ACC112 (cell line): ENCODE measurements around the gene GNAT1.

Experiments used
- H2AFZ ChIP-seq: fragments of 200-600 bp; sonication (generic); one replicate; pipeline ENCODE4 v1.6.0; 2017; ENCODE audit warnings: antibody characterized with exemption, low read length; ENCODE audit not compliant: unreplicated experiment
- H3K27ac ChIP-seq: fragments of 200-600 bp; sonication (generic); 2 replicates; pipeline ENCODE4 v1.5.1; 2014; ENCODE audit warnings: low read depth, mild to moderate bottlenecking, antibody characterized with exemption, low read length, moderate library complexity
- H3K27me3 ChIP-seq: fragments of 200-600 bp; sonication (generic); 2 replicates; pipeline ENCODE4 v1.6.1; 2014; ENCODE audit warnings: mild to moderate bottlenecking, antibody characterized with exemption, low read length, moderate library complexity, mixed read lengths; ENCODE audit not compliant: insufficient read depth
- H3K36me3 ChIP-seq: fragments of 200-600 bp; sonication (generic); 2 replicates; pipeline ENCODE4 v1.6.1; 2016; ENCODE audit warnings: mild to moderate bottlenecking, antibody characterized with exemption, low read length, moderate library complexity, mixed read lengths; ENCODE audit not compliant: insufficient read depth
- H3K4me1 ChIP-seq: fragments of 200-600 bp; sonication (generic); one replicate; pipeline ENCODE4 v1.6.1; 2016; ENCODE audit warnings: low read length, mixed read lengths; ENCODE audit not compliant: insufficient read depth, unreplicated experiment, control insufficient read depth
- H3K4me3 ChIP-seq: fragments of 200-600 bp; sonication (generic); 2 replicates; pipeline ENCODE4 v1.5.1; 2014; ENCODE audit warnings: mild to moderate bottlenecking, low read depth, low read length
- H3K79me2 ChIP-seq: fragments of 200-600 bp; sonication (generic); one replicate; pipeline ENCODE4 v1.6.0; 2016; ENCODE audit warnings: low read length; ENCODE audit not compliant: control insufficient read depth, unreplicated experiment, insufficient read depth

Gene GNAT1

DNA sequence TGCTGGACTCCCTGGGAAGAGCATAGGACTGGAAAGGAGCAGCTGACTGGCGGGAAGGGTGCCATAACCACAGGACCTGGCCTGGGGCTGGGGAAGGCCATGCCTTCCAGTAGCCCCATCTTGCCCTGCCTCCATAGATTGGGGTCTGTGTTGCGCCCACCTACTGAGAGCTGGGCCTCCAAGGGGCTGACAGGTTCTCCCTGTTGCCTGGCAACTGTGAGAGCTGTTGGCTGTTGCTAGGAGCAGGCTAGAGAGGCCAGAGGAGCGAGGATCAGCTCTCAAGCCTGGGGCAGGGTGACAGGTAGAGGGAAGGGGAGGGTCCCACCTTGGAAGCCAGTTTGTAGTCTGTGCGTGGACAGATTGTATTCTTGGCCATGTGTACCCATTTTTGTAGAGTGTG is 41.8 kb downstream of the GNAT1 start:
- Histone ChIP-seq H3K4me3 (no peak overlapping the region), H3K27ac (no peak overlapping the region), H3K27me3 (no peaks in the 10 kb centered on the region), H3K36me3 (no peaks in the 10 kb centered on the region), H3K79me2 (peaks cover 22% of the 10 kb centered on the region), H2AFZ (no peak overlapping the region), H3K4me1 (peaks cover 12% of the 10 kb centered on the region)

DNA sequence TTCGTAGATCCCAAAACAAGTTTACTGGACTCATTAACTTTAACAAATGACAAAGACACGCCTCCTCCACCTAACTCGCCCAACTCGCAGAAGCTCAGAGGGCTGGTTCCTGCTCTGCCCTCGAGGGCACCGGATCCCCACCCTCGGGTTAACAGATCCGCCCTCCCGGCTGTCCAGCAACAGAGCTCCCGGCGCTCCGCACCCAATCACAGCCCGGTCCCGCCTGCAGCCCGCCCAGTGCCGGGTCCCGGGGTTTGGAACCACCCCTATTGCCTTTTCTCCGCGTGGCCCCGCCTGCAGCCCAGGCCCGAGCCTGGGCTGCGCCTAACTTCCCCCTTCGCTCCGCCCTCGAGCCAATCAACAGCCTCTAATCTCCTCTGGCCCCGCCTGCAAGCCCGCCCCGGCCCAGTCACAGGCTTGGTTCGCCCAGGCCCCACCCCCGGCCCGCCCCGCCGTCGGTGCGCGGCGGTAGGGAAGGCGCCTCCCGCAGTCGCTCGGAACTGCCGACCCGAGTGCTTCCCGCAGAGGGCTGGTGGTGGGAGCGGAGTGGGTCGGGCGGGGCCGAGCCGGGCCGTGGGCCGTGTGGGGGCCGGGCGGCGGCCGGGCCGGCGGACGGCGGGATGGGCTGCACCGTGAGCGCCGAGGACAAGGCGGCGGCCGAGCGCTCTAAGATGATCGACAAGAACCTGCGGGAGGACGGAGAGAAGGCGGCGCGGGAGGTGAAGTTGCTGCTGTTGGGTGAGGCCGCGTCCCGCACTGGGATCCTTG is 44.5 kb downstream of the GNAT1 start, which contains the start of gene GNAI2:
Gene GNAI2, plus strand, starts transcription at position 489 of the 768 bp plus-strand sequence. Its CDS starts 132 bp downstream, at position 621.
- peak within 1 kb of the TSS; percentile 91 for H3K4me3 ChIP-seq
- peaks cover 25% of the 10 kb centered on the region for H3K4me1 ChIP-seq
- peaks cover 48% of the 10 kb centered on the region for H3K79me2 ChIP-seq
- peak within 1 kb of the TSS; percentile 72 for H3K27ac ChIP-seq
- H3K27me3 ChIP-seq: no peaks in the 10 kb centered on the region
- H2AFZ ChIP-seq: peak within 1 kb of the TSS; percentile 77
- no peaks in the 10 kb centered on the region for H3K36me3 ChIP-seq

DNA sequence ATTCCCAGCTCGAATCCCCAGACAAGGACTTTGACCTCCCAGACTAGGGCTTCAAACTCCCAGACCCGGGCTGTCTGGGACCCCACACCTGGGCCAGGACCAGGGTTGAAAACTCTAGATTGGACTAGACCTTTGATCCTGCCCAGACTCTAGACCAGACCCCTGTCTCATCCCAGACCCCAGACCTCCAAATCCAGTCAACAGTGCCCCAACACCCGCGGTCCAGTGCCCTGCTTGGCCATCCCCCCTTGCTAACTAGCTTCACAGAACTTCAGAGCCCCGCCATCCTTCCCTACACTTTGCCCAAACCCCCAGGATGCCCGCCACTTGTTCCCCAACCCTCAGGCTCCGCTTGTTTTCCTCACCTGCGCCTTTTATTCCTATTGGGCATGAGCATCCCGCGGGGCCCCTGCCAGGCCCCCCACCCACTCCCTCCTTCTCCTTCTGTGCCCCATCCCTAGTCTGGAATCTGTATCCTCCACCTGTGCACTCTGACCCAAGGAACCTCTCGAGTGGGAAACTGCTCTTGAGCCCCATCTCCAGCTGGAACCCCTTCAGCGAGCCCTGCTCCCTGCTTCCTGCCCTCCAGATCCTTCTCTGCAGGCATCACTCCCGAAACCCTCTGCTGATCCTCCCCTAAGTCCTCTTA is 45.2 kb downstream of the GNAT1 start:
- no peaks in the 10 kb centered on the region for H3K27me3 ChIP-seq
- H3K79me2 ChIP-seq: peaks cover 56% of the 10 kb centered on the region
- H3K27ac ChIP-seq: 0 out of 2 replicates have a peak overlapping the region, but pooled peaks have one; percentile 72
- H2AFZ ChIP-seq: no peak overlapping the region
- H3K4me3 ChIP-seq: peak overlapping the region; percentile 91
- peaks cover 29% of the 10 kb centered on the region for H3K4me1 ChIP-seq
- H3K36me3 ChIP-seq: no peaks in the 10 kb centered on the region

DNA sequence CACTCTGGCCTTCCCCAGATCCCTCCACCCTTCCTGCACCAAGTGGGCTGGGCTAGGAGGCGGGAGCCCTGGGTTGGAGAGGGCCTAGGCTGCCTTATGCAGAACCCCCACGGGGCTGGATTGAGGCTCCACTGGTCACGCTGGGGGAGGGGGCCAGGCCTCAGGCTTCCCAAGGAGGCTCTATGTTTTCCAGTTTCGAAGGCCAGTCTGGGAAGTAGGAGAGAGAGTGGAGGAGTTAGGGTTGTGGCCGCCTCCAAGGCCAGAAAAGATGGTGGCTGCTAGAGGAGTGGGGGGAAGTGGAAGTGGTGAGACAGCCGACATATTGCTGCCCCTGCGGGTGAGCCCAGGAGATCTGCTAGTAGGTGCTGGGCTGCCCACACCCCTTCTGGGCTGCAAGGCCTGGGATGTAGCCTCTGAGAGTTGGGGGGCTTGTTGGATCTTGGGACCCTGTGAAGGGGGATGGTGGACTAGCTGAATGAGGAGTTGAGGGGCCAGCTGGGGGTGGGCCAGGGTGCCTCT is 45.8 kb downstream of the GNAT1 start:
- peaks cover 34% of the 10 kb centered on the region for H3K4me1 ChIP-seq
- H3K4me3 ChIP-seq: peak overlapping the region; percentile 91
- H3K79me2 ChIP-seq: peaks cover 61% of the 10 kb centered on the region
- no peaks in the 10 kb centered on the region for H3K27me3 ChIP-seq
- H3K36me3 ChIP-seq: no peaks in the 10 kb centered on the region
- no peak overlapping the region for H2AFZ ChIP-seq
- H3K27ac ChIP-seq: peak overlapping the region; percentile 72

DNA sequence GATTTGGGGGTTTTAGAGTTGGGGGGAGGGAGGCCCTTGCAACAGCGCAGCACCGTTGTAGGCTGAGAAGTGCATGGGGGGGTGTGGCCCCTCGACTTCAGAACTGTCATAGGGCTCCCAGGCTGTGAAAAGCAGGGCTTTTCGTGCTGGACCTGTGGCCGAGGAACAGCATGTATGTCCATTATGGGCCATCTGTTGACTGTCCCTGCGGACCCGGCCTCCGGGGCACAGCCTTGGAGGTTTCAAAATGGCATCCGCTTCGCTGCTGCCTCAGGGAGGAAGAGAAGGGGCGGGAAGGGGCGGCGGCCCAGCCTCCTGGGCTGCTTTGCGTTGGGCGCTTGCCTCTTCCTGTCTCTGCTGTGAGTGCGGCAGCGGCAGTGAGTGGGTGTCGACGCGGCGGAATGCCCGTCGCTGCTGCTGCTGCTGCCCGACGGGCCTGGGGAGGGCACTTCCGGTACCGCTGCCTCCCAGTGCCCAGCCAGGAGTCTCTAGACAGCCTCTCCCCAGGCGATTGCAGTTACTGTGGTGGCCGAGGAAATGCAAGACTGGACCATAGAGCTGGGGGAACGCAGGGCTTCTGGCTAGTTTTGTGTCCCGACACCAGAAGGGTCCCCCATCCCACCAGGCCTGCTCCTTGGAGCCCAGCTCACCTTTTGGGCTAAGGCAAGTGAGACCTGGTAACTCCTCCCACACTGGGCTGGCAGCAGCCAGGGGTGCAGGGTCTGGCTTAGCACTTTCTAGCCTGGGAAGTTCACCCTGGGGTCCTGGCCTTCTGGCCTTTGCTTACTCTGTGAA is 46.5 kb downstream of the GNAT1 start:
- H3K4me1 ChIP-seq: peaks cover 42% of the 10 kb centered on the region
- no peaks in the 10 kb centered on the region for H3K36me3 ChIP-seq
- peak overlapping the region; percentile 91 for H3K4me3 ChIP-seq
- no peaks in the 10 kb centered on the region for H3K27me3 ChIP-seq
- no peak overlapping the region for H2AFZ ChIP-seq
- peak overlapping the region; percentile 72 for H3K27ac ChIP-seq
- H3K79me2 ChIP-seq: peaks cover 69% of the 10 kb centered on the region

DNA sequence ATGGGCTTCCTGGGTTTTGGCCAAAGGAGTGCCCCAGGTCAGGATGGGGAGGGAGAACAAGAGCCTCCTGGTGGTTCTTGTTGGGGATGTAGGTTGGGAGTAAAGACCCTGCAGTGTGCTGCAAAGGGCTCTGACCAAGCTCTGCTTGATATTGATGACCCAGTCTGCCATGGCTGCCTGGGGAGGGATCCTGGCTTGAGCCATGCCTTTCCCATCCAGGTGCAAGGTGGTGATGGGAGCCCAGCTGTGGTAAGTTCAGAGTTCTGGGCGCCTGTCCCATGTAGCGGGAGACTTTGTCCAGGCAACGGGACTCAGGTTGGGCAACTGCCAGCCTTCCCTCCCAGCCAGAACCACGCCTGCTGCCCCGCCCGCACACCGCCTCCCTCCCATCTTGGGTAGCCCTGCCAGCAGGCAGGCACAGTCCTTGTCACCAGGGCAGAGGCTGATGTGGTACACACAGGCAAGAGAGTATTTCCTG is 47.2 kb downstream of the GNAT1 start:
- peaks cover 3% of the 10 kb centered on the region; the same call in 1 of the 2 replicates for H3K36me3 ChIP-seq
- no peak overlapping the region for H2AFZ ChIP-seq
- peaks cover 48% of the 10 kb centered on the region for H3K4me1 ChIP-seq
- H3K27me3 ChIP-seq: no peaks in the 10 kb centered on the region
- H3K79me2 ChIP-seq: peaks cover 75% of the 10 kb centered on the region
- peak overlapping the region; percentile 72 for H3K27ac ChIP-seq
- peak overlapping the region; percentile 91 for H3K4me3 ChIP-seq

DNA sequence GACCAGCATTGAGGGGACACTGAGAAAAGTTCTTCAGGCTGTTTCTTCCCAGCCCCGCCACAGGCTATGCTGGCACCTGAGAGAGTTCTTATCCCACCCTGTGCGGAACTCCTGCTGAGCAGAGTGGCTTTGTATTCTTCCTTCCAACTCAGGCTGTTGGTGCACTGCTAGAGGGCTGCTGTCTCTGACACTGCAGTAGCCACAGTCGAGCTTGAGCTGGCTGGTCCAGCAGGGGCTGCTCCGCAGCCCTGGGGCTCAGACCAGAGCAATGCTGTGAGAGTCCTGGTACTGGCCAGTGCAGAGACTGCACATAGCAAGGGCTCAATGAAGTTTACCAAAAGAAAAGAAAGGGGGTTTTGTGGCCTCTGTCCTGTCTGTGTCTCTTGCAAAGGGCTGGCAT is 48.2 kb downstream of the GNAT1 start:
- Histone ChIP-seq H3K27me3 (no peaks in the 10 kb centered on the region), H3K4me1 (peaks cover 56% of the 10 kb centered on the region), H2AFZ (no peak overlapping the region), H3K27ac (no peak overlapping the region), H3K36me3 (peaks cover 3% of the 10 kb centered on the region; the same call in 1 of the 2 replicates), H3K79me2 (peaks cover 84% of the 10 kb centered on the region), H3K4me3 (no peak overlapping the region)

DNA sequence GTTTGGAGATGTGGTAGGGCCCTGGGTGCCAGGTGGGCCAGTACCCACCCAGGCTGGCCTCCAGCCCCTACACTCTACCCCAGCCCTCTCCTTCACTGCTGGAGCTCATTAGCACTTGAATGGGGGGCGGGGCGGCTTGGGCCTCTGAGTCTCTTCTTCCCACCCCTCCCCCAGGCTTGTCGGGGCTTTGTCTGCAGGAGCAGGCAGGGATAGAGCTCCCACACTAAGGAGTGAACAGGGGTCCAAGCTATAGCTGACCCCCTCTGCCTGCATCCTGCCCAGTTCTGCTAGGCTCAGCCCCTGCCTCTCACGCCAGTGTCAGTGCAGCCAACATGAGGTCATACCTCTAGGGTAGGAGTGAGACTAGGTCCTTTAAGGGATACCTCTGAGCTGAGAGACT is 49.8 kb downstream of the GNAT1 start:
- H3K27me3 ChIP-seq: no peaks in the 10 kb centered on the region
- H2AFZ ChIP-seq: no peak overlapping the region
- H3K79me2 ChIP-seq: peaks cover 91% of the 10 kb centered on the region
- peaks cover 3% of the 10 kb centered on the region; the same call in 1 of the 2 replicates for H3K36me3 ChIP-seq
- H3K27ac ChIP-seq: no peak overlapping the region
- no peak overlapping the region for H3K4me3 ChIP-seq
- H3K4me1 ChIP-seq: peaks cover 67% of the 10 kb centered on the region

DNA sequence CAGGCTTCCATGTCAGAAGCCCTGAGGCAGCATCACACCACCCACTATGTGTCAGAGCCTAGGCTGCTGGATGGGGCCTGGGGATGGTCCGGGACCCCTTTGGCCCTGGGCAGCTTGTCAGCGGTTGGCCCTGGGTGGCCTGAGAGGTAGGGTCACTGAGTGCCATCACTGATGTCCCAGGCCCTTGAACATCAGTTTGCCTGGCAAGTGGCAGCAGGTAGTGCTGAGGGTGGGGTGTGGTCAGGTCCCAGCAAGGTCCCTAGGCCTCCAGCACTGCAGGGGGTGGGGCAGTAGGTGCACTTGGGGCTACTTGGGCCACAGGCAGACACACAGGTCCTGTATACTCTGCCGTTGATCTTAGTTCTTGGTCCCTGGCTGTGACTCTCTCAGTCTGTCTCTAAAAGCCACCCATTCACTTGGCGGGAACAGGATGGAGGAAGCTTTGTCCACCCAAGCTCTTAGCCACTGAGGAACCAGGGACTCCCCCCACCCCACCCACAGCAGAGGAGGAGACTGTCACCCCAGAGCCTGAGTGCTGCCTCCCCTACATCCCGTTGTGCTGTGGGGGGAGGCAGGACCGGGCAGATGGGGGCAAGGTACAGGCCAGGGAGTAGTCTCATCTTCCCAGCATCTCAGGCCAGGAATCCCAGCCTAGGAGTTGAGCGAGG is 50.4 kb downstream of the GNAT1 start:
- Histone ChIP-seq H3K27ac (peak overlapping the region; percentile 14; the same call in 1 of the 2 replicates), H2AFZ (no peak overlapping the region), H3K4me3 (no peak overlapping the region), H3K27me3 (no peaks in the 10 kb centered on the region), H3K79me2 (peaks cover 90% of the 10 kb centered on the region), H3K4me1 (peaks cover 73% of the 10 kb centered on the region), H3K36me3 (peaks cover 3% of the 10 kb centered on the region; the same call in 1 of the 2 replicates)

DNA sequence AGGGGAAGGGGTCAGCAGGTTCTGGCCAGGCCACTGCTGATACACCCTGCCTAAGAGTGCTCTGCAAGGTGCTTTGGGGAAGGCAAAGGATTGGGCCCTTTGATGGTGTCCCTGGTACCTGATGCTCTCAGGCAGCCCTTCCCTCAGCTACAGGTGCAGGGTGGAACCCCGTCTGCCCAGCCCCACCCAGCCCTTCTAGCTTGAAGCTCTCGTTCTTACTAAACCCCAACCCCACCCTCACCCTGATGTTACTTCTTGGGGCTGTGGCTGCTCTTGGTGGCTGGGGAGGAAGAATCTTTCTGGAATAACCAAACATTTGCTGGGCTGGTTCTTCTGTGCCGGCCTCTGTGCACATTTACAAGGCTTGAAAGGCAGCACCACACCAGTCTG is 51.0 kb downstream of the GNAT1 start:
- Histone ChIP-seq H3K36me3 (peaks cover 3% of the 10 kb centered on the region; the same call in 1 of the 2 replicates), H3K27me3 (no peaks in the 10 kb centered on the region), H3K4me3 (no peak overlapping the region), H3K27ac (peak overlapping the region; percentile 79), H2AFZ (no peak overlapping the region), H3K79me2 (peaks cover 90% of the 10 kb centered on the region), H3K4me1 (peaks cover 79% of the 10 kb centered on the region)
